K562 (cell line): ENCODE results near the gene NHLH1. TPM values are rescaled to one million over a fixed set of nuclear protein-coding genes. Genes with fewer than 3 reads are reported as not detected.

ENCODE experiments used
- ATF6 ChIP-seq: sonication (generic); formaldehyde crosslinking; IDR thresholded peaks from 2 replicates; pipeline ENCODE4 v1.4.0; 2020; ENCODE audit warnings: mild to moderate bottlenecking, missing genetic modification reagents
- ELF4 ChIP-seq: fragments of 450-650 bp; formaldehyde crosslinking; IDR thresholded peaks from 2 replicates; pipeline ENCODE4 v1.4.0; 2022; ENCODE audit warnings: missing genetic modification characterization
- ETS1 ChIP-seq: conservative IDR thresholded peaks from 2 replicates; pipeline ENCODE4 v1.6.1; 2011; ENCODE audit warnings: low read depth, mild to moderate bottlenecking, low read length; ENCODE audit not compliant: control insufficient read depth
- FUS ChIP-seq: fragments of 200-400 bp; formaldehyde crosslinking; optimal IDR thresholded peaks from 2 replicates; pipeline ENCODE3; 2017; ENCODE audit warnings: low read depth, low read length
- HEY1 ChIP-seq: fragments of 250-450 bp; sonication (Bioruptor Pico); IDR thresholded peaks from 2 replicates; pipeline ENCODE4 v1.5.0; 2020; ENCODE audit warnings: mild to moderate bottlenecking, moderate library complexity, borderline replicate concordance
- MEF2A ChIP-seq: IDR thresholded peaks from 2 replicates; pipeline ENCODE4 v1.6.1; 2011; ENCODE audit warnings: low read depth, mild to moderate bottlenecking, low read length, moderate library complexity; ENCODE audit not compliant: control insufficient read depth
- MYC ChIP-seq, 2 experiments: fragments of 250-450 bp in 1 of 2; sonication (Bioruptor Pico) in 1 of 2; IDR thresholded peaks; 2 replicates each; pipeline versions ENCODE4 v1.5.1 to v1.6.1; 2012 to 2021; ENCODE audit warnings: low read depth in 2 of 2, borderline replicate concordance in 1 of 2, improper control_type of control experiment in 1 of 2, low read length in 1 of 2, mild to moderate bottlenecking in 1 of 2, moderate library complexity in 1 of 2
- TCFL5 ChIP-seq: fragments of 250-450 bp; sonication (Bioruptor Pico); conservative IDR thresholded peaks from 2 replicates; pipeline ENCODE4 v1.6.1; 2021; ENCODE audit warnings: mild to moderate bottlenecking, moderate library complexity, matching md5 sums
- polyA plus RNA-seq, 8 experiments: library from polyadenylated mRNA; depleted of rRNA in 4 of 8; stranded (reverse) in 5 of 8; unstranded in 3 of 8; fragments of >200 nt; fragmentation: Nextera tagmentation in 2 of 8; fragmentation: Illumina TruSeq in 1 of 8; extraction: Ambion mirVana in 2 of 8; extraction: Trizol in 1 of 8; gene quantifications; 2 replicates each; pipeline versions ENCODE4 v1.2.1 to v1.2.3, GENCODE V29; 2011 to 2014; ENCODE audit warnings: inconsistent platforms in 1 of 8, missing spikeins in 1 of 8
- total RNA-seq, 7 experiments: library from RNA; depleted of rRNA in 6 of 7; stranded (reverse); fragments of >200 nt in 6 of 7; fragmentation: Illumina TruSeq in 2 of 7; extraction: Trizol in 2 of 7; gene quantifications; 2 replicates each; pipeline versions ENCODE4 v1.2.1 to v1.2.3, GENCODE V29; 2011 to 2021; ENCODE audit warnings: low replicate concordance in 1 of 7
- TF ChIP-seq, protein P1 (sequence below), 2 experiments: fragments of 450-650 bp; IDR thresholded peaks; 2 replicates each; pipeline ENCODE4 v1.6.1; 2016; ENCODE audit warnings: mild to moderate bottlenecking in 2 of 2, borderline replicate concordance in 1 of 2, low read depth in 1 of 2, moderate library complexity in 1 of 2
- TF ChIP-seq, protein P2 (sequence below): fragments of 450-650 bp; formaldehyde crosslinking; IDR thresholded peaks from 2 replicates; pipeline ENCODE4 v1.4.0; 2020; ENCODE audit warnings: mild to moderate bottlenecking

The NHLH1 gene
- total and polyA plus RNA-seq, 9 of the 15 experiments (the other 6 are each of a cell fraction or from before 2014, with no cell fraction given): 0.09 to 1.3 (median 0.35) TPM; not detected in 1

DNA sequence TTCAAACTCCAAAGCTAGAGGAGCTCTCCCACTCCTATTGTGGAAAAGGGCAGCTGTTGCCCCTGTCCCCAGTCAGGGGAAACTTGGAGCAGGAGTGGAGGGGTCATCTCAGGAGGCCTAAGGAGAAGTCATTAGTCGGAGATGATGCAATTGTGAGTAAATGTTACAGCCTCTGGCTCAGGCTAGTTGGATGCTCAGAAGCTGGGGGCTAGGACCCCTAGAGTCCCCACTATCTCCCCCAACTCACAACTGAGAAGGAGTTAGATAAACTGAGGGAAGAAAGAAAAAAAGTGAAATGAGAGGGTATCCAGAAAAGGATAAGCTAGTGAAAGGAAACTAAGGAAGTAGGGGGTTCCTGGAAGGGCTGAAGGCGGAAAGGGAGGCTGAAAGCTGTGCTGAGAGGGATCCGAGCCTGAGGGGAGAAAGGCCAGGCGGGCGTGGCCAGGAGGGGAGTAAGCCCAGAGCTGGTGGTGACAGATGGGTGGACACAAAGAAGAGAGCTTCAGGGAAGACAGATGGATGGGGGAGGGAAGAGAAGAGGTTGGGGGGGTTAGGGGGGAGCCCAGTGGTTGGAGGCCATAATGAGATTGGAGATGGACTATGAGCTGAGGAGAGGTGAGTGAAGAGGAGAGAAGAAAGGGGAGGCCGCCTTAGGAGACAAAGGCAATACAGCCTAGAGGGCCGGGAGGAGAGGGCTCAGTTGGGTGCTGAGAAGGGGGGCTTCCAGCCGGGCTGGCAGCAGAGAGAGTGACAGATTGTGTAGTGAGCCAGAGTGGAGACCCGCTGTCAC, 4.5 kb upstream of the NHLH1 start (continued):
- TF ChIP-seq, protein P1, sequence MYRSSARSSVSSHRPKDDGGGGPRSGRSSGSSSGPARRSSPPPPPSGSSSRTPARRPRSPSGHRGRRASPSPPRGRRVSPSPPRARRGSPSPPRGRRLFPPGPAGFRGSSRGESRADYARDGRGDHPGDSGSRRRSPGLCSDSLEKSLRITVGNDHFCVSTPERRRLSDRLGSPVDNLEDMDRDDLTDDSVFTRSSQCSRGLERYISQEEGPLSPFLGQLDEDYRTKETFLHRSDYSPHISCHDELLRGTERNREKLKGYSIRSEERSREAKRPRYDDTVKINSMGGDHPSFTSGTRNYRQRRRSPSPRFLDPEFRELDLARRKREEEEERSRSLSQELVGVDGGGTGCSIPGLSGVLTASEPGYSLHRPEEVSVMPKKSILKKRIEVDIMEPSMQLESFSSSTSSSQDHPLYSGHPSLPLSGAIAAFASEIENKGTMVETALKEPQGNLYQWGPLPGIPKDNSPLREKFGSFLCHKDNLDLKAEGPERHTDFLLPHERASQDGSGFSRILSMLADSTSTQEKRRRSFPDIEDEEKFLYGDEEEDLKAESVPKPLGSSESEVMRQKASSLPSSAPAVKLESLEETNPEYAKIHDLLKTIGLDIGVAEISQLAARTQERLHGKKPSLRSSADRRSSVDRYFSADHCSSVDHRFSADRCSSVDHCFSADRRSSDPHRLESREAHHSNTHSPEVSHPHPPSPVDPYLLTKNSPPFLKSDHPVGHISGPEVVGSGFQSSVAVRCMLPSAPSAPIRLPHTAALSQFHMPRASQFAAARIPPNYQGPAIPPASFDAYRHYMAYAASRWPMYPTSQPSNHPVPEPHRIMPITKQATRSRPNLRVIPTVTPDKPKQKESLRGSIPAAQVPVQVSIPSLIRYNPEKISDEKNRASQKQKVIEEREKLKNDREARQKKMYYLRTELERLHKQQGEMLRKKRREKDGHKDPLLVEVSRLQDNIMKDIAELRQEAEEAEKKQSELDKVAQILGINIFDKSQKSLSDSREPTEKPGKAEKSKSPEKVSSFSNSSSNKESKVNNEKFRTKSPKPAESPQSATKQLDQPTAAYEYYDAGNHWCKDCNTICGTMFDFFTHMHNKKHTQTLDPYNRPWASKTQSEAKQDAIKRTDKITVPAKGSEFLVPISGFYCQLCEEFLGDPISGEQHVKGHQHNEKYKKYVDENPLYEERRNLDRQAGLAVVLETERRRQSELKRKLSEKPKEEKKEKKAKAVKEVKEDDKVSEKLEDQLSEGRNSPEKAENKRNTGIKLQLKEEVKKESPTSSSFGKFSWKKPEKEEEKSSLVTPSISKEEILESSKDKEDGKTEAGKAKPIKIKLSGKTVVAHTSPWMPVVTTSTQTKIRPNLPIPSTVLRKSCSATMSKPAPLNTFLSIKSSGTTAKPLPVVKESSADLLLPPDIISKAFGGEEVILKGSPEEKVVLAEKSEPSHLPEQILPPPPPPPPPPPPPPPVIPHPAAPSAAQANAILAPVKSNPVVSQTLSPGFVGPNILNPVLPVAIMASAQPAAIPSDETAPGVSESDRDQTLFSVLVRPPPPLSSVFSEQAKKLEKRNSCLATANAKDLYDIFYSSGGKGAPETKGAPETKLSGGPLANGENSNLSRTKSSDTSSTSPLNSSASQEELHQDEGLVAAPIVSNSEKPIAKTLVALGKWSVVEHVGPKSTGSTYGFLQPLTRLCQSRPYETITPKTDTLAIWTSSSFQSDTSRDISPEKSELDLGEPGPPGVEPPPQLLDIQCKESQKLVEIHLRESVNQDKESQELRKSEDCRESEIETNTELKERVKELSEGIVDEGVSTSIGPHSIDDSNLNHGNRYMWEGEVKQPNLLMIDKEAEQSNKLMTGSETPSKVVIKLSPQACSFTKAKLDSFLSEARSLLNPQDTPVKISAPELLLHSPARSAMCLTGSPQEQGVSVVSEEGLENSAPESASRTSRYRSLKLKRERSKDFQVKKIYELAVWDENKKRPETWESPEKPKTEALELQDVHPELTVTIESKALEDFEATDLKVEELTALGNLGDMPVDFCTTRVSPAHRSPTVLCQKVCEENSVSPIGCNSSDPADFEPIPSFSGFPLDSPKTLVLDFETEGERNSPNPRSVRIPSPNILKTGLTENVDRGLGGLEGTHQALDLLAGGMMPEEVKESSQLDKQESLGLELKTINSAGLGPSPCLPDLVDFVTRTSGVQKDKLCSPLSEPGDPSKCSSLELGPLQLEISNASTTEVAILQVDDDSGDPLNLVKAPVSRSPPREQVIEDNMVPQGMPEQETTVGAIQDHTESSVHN (IDR thresholded peaks at IDR 0.05; ENCODE audit: borderline replicate concordance in 1 of 2, low read depth in 1 of 2): peak in 1 of 2 experiments; percentile 74; a peak in 2 of 4 replicates
- TF ChIP-seq HEY1 (CRISPR knock-in tag) (no peak), FUS (no peak), ETS1 (no peak), ELF4 (CRISPR knock-in tag) (peak; percentile 56; the same call in 1 of the 2 replicates), MEF2A (no peak), ATF6 (CRISPR knock-in tag) (no peak), TCFL5 (CRISPR knock-in tag) (0 out of 2 replicates have a peak, but pooled peaks have one; percentile 20), MYC (IDR thresholded peaks at IDR 0.05; ENCODE audit: low read depth, low read length) (peak; percentile 69), MYC (CRISPR knock-in tag; IDR thresholded peaks at IDR 0.05; ENCODE audit: borderline replicate concordance, low read depth) (peak; percentile 46; the same call in 1 of the 2 replicates)
- TF ChIP-seq, protein P2, sequence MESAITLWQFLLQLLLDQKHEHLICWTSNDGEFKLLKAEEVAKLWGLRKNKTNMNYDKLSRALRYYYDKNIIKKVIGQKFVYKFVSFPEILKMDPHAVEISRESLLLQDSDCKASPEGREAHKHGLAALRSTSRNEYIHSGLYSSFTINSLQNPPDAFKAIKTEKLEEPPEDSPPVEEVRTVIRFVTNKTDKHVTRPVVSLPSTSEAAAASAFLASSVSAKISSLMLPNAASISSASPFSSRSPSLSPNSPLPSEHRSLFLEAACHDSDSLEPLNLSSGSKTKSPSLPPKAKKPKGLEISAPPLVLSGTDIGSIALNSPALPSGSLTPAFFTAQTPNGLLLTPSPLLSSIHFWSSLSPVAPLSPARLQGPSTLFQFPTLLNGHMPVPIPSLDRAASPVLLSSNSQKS (CRISPR knock-in tag): no peak
